ENCODE data around the gene GPX2.

DNA sequence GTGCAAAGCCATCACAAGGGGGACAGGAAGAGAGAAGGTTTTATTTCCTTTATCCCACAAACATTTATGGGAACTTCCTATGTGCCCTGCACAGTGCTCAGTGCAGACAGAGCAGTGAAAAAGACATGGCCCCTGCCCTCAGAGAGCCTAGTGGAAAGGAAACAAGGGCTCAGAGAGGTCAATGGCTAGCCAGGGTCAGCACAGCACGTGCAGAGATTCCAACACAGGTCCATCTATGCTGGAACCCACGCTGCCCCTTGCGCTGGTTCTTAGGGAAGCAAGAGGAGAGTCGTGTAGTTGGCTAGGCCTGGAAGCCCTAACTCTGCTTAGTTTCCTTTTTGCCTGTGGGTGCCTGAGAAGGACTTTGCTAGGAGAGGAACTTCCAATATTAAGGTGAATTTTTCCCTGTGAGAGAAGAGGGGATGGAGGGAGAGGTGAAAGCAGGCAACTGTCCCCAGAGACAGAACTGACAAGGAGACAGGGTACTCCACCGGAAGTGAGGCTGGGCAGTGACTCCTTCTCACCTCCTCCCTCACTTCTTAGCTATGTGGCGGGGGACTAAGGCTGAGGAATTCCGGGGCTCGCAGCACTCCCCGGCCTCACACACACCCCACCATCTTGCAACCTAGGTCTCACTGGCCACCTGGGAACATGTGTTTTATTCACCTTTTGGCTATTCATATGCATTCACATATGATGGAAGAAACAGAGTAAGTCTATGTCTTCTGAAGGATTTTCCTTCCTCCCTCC, 12.1 kb upstream of the GPX2 start:
- no peak for TF ChIP-seq POLR2AphosphoS5 (IDR thresholded peaks at IDR 0.05; ENCODE audit: borderline replicate concordance, low read depth, low read length)
- no peak for TF ChIP-seq EZH2 (IDR thresholded peaks at IDR 0.05)
- TF ChIP-seq FOXP2 (optimal IDR thresholded peaks at IDR 0.05; ENCODE audit: control extremely low read depth, extremely low read length, insufficient read depth) = no peak
